CD4-positive, alpha-beta T cell treated with Interferon alpha-2 for 1 hour (primary cell): Measurements from ENCODE around the gene GSTA5.
"Not testable (repeated sequence)": the region's sequence is repeated elsewhere in the genome, so short reads cannot be mapped to it uniquely, and the experiment has no call there.

Experiments
- DNase-seq, 2 donors: peaks; one replicate each; pipeline ENCODE4 v3.0.0-alpha.2; 2020 to 2022

GSTA5 gene

DNA sequence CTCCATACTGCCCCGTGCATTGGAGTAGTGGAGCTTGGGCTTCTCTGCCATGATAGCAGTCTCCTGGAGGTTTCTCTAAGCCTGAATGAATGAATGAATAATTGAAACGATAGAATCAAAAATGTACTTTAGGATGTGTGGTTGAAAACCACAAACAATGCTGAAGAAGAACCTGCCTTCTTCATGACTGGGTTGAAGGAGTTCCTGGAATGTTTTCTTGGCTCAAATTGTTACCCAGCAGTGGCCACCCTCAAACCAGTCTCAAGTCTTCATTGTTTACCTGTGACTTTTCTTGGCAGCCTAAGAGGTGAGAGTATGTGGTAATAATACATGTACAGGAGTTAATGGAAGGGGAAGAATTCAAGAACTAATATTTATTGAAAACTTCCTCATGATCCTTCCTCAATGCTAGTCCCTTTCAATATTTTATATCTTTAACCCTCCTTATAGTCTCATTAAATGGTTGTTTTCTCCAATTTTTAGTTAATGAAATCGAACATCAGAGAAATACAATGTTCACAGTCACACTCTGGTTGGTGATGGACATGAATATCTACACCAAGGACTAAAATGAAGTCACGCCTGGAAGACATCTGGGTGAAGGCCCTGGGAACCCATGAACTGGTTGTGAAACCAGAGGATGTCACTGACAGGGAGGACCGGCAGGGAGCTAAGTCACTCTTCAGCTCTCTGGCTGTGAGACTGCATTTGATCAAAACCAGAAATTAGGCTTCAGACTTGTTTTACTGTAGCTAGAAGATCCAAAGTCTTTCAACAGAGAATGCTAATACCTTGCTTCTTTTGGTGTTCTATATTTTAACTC is at the start of gene GSTA5:
Gene GSTA5 (minus strand): TSS at position 51 of the 823 bp plus-strand sequence.
- no peak for DNase-seq

DNA sequence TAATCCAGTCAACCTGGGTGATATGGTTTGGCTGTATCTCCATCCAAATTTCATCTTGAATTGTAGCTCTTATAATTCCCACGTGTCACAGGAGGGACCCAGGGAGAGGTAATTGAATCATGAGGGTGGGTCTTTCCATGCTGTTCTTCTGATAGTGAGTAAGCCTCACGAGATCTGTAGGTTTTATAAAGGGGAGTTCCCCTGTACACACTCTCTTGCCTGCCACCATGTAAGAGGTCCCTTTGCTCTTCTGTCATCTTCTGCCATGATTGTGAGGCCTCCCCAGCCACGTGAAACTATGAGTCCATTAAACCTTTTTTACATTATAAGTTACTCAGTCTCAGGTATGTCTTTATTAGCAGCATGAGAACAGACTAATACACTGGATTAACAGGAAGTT is 49.4 kb upstream of the GSTA5 start:
- DNase-seq, result no peak

DNA sequence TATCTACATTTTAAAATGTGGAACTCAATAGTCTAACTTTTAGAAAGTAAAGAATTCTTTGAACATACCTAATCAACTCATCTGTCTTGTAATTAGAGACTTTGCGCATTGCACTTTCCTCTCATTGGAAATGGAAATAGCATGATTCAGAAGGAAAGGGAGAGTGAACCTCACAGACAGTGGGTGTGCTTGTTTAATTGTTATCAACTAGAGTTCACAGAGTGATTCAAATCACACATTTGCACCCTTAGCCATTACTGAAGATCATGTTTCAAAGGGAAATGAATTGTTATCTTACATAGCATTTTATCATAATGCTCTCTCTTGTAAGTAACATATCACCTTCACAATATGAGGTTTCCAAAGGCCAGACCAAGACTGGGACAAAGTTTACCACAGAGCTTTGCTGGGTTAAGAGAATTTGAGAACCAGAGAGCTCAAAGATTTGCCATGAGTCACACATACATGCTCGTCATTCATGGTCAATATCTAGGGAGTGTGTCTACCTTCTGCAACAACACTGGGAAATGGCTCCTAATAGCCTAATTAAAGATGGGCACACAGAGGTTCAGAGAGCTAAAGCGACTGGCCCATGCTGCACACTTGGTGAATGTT is 47.4 kb upstream of the GSTA5 start:
- no peak for DNase-seq

DNA sequence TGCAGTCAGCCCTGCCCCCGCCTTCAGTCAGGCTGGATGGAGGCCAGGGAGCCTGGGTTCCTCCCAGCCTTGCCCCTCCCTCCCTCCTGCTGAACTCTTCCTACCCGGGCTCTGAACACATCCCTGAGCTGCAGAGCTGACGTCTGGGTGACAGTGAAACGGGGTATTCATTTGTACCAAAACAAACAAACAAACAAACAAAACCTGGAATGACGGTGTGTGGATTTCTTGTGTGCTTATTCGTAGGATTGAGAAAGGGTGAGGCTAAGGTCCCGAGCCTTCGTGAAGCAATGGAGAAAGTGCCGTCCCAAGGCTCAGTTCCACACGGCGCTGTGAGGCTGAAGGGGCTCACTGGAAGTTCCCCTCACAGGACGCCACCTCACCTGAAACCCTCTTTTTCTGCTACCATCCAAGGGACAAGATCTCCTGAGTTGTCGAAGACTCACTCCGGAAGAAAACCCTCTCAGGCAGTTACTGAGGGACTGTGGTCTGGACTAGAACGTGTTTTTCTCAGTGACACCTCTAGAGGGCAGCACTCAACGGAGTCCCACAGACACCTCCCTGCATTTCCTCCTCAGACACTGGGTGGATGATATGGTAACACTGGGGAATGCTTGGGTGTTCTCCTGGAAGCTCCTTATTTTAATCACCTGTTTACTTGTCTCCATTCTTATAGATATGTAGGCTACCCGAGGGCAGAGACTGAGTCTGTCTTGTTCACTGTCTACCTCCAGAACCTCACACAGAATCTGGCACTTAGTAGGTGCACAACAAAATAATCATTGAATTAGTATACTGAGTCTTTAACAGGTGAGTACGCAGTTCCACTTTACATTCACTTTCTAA is 41.6 kb upstream of the GSTA5 start:
- DNase-seq, result peak; percentile 67 to 79

DNA sequence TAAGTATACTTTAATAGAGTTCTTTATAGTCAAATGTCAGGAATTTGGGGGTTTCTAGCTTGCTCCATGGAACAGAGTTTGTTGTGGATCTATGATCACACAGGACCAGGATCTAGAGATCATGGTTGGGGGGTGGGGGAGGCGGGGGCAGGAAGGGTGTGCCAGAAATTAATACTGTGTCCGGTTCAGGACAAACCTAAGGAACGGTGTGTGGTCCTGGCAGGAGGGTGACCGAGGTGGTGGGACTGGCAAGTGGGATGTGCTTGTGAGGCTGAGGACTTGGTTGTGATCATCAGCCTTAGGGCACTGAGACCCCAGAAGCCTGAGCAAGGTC is 41.0 kb upstream of the GSTA5 start:
- DNase-seq, result no peak

DNA sequence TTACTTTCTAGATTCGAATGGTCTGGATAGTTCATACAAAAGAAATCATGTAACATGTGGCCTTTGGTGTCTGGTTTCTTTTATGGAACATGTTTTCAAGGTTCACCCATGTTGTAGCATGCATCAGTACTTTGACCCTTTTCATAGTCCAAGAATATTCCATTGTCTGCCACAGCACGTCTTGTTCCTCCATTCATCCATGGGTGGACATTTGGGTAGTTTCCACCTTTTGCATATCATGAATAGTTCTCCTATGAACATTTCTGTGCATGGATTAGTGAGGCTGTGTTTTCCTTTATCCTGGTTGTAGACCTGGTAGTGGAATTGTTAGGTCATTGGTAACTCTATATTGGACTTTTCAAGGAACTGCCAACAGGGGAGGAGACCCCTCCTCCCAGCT is 37.2 kb upstream of the GSTA5 start:
- DNase-seq, result no peak

DNA sequence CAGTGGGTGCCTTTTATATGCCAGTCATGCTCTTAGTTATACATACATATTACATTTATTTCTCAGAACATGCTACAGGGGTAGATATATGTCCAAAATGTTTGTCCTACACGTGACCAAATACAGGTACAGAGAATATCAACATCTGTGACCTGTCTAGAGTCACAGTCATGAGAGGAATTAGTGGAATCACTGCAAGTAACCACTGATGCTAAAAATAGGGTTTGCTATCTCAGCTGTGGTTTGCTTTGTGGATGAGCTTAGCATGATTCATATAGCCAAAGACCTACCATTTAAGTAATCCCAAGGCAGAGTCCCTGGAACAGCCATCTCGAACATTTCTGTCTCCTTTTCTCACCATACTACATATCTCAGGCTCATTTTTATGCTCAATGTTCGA is 36.6 kb upstream of the GSTA5 start:
- no peak for DNase-seq

DNA sequence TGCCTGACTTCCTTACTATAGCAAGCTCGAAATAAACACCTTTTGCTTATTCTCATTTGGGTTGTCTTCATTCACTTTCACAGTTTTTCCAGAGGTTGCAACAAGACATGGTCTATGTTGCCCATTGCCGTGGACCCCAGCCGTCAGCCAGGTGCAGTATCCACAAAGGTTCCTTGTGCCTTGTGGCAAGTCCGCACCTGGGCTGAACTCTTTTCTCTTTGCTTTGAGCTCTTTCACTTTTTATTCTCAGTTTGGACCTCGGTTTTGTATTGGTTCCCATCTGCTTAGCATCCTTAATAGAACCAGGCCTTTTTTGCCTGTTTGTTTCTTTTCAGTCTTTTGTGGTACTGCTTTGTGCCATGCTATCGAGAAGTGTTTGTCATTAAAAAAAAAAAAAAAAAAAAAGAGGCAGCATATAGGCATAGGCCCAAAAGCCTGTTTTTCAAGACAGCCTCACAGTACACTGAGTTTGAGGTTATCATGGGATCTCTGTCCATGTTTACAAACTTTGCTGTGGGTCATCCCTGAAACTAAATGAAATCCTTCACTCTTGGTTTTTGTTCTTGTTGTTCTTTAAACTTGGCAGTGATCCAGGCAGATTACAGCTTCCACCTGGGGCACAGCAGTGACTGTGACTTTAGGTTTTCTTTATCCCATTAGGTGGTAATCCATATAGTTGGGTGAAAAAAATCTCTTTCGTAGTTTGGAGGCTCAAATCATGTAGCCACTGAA is 35.6 kb upstream of the GSTA5 start:
- DNase-seq, result no peak

DNA sequence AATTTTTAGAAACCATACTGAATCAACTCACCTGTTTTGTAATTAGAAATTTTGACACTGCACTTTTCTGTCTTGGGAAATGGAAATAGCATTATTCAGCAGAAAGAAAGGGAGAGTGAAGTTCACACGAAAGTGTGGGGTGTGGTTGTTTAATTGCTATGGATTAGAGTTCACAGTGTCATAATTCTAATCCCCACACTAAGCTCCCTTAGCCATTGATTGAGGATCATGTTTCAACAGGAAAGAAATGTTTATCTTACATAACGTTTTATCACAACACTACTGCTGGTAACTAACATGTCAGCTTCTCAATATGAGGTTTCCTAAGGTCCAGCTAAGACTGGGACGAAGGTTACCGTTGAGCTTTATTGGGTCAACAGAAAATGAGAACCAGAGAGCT is 31.4 kb upstream of the GSTA5 start:
- no peak for DNase-seq

DNA sequence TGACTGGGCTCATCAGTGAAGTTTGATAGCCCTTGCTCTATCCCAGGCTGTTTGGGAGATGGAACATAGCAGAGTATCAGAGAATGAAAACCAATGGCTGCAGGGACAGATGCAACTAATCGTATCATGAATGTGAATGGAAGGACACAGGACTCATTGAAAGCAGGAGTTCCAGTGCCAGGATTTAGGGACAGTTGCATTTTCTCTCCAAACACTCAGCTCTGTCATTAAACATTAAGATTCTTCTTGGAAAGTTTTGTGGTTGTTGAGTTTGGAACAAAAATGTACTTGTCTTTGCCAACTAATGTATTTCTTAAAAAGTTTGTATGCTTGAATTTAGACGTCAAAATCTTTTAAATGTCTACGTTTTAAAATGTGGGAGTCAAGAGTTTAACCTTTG is 31.0 kb upstream of the GSTA5 start:
- no peak for DNase-seq

DNA sequence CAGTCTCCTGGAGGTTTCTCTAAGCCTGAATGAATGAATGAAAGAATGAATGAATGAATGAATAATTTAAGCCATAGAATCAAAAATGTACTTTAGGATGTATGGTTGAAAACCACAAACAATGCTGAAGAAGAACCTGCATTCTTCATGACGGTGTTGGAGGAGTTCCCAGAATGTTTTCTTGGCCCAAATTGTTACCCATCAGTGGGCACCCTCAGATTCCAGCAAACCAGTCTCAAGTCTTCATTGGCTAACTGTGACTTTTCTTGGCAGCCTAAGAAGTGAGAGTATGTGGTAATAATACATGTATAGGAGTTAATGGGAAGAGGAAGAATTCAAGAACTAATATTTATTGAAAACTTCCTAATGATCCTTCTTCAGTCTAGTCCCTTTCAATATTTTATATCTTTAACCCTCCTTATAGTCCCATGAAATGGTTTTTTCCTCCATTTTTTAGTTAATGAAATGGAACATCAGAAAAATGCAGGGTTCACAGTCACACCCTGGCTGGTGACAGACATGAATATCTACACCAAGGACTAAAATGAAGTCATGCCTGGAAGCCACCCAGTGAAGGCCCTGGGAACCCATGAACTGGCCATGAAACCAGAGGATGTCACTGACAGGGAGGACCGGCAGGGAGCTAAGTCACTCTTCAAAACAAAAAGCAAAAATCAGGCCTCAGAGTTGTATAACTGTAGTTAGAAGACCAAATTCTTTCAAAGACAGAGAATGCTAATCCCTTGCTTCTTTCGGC is 29.9 kb upstream of the GSTA5 start:
- not testable (repeated sequence) for DNase-seq

DNA sequence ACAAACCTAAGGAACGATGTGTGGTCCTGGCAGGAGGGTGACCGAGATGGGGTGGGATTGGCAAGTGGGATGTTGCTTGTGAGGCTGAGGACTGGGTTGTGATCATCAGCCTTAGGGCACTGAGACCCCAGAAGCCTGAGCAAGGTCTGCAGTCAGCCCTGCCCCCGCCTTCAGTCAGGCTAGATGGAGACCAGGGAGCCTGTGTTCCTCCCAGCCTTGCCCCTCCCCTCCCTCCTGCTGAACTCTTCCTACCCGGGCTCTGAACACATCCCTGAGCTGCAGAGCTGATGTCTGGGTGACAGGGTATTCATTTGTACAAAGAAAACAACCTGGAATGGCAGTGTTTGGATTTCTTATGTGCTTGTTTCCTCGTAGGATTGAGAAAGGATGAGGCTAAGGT is 28.3 kb upstream of the GSTA5 start:
- DNase-seq, result not testable (repeated sequence)

DNA sequence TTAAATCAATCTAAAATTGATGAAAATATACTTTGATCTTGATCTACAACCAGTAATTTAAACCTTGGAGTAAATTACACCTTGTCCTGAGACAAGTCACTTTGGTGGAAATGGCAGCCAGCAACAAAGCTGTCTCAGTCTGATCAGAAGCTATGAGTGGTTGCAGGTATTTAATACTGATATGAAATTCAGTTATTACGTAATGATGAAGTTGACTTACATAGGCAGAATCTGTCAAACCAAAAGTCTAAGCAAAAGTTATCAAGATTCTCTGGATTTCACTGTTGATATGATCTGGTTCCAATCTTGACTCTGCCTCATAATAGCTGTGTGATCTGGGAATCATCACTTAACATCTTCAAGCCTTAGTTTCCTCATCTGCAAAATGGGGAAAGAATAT is 27.6 kb upstream of the GSTA5 start:
- DNase-seq, result no peak

DNA sequence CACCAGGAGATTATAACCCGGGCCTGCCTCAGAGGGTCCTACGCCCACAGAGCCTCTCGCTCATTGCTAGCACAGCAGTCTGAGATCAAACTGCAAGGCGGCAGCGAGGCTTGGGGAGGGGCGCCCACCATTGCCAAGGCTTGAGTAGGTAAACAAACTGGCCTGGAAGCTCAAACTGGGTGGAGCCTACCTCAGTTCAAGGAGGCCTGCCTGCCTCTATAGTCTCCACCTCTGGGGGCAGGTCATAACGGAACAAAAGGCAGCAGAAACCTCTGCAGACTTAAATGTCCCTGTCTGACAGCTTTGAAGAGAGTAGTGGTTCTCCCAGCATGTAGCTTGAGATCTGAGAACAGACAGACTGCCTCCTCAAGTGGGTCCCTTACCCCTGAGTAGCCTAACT is 20.5 kb upstream of the GSTA5 start:
- not testable (repeated sequence) for DNase-seq

DNA sequence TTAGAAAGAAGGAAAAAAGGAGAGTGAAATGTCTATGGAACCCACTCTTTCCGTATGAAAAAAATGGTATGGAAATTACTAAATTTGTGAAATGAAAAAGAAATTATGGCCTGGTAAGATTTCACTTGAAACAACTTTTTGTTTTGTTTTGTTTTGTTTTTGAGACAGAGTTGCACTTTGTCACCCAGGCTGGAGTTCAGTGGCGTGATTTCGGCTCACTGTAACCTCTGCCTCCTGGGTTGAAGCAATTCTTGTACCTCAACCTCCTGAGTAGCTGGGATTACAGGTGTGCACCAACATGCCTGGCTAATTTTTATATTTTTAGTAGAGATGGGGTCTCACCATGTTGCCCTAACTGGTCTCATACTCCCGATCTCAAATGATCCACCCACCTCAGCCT is 17.8 kb upstream of the GSTA5 start:
- DNase-seq, result no peak

DNA sequence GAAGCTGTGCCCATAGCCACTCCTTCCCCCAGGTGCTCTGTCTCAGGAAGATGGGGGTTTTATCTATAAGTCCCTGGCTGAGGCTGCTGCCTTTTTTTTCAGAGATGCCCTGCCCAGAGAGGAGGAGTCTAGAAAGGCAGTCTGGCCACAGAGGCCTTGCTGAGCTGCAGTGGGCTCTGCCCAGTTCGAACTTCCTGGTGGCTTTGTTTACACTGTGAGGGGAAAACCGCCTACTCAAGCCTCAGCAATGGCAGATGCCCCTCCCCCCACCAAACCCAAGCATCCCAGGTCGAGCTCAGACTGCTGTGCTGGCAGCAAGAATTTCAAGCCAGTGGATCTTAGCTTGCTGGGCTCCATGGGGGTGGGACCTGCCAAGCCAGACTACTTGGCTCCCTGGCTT is 15.5 kb upstream of the GSTA5 start:
- not testable (repeated sequence) for DNase-seq

DNA sequence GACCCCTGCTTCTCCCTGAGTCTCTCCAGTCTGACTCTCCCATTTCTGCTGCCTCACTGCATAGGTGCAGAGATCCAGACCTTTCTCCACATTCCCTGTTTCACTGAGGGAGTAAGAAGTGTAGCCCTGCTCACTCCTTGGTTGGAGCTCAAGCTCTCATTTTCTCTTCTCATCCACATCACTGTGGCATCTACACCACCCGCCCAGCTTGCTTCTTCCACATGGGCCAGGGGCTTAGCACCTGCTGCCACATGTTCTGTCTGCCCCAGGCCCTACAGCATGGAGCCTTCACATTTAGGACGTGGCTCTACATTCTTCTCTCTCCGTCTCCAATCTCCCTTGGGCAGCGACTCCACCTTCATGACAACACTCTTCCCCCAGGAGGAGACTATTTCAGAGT is 8.5 kb upstream of the GSTA5 start:
- DNase-seq, result no peak

DNA sequence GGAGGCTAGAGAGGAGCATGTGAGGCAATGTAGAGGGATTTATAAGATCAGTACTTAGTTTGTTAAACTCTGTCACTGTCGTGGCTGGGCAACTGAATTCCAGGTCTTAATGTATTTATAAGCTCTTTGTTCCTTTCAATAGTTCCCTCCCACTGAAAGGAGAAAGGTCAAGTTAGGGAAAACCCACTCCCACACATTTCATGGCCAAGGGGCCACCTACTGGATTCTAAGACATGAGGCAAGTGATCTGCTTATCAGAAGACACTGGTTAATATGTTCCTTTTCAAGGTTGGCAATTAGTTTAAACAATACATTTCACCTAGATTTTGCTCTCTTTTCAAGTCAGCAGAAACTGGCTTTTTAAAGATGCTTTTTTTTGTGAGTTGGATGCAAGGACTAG is 5.4 kb upstream of the GSTA5 start:
- no peak for DNase-seq

DNA sequence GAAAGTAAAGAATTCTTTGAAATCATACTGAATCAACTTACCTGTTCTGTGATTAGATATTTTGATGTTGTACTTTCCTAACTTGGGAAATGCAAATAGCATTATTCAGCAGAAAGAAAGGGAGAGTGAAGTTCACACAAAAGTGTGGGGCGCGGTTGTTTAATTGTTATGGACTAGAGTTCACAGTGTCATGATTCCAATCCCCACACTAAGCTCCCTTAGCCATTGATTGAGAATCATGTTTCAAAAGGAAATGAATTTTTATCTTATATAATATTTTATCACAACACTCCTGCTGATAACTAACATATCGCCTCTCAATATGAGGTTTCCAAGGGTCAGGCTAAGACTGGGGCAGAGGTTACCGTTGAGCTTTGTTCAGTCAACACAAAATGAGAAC is 3.0 kb upstream of the GSTA5 start:
- no peak for DNase-seq

DNA sequence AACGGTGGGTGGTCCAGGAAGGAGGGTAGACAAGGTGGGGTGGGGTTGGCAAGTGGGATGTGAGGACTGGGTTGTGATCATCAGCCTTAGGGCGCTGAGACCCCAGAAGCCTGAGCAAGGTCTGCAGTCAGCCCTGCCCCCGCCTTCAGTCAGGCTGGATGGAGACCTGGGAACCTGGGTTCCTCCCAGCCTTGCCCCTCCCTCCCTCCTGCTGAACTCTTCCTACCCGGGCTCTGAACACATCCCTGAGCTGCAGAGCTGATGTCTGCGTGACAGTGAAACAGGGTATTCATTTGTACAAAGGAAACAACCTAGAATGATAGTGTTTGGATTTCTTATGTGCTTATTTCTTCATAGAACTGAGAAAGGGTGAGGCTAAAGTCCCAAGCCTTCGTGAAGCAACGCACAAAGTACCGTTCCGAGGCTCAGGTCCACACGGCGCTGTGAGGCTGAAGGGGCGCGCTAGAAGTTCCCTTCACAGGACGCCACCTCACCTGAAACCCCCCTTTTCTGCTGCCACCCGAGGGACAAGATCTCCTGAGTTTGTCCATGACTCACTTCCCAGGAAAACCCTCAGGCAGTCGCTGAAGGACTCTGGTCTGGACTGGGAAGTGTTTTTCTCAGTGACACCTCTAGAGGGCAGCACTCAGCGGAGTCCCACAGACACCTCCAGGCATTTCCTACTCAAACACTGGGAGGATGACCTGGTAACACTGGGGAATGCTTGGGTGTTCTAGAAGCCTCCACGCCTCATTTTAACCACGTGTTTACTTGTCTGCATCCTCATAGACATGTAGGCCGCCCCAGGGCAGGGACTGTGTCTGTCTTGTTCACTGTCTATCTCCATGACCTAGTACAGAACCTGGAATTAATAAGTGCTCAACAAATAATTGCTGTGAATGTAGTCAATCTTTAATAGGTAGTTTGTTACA is 1.2 kb downstream of the GSTA5 start:
- peak; percentile 35 to 56 for DNase-seq

DNA sequence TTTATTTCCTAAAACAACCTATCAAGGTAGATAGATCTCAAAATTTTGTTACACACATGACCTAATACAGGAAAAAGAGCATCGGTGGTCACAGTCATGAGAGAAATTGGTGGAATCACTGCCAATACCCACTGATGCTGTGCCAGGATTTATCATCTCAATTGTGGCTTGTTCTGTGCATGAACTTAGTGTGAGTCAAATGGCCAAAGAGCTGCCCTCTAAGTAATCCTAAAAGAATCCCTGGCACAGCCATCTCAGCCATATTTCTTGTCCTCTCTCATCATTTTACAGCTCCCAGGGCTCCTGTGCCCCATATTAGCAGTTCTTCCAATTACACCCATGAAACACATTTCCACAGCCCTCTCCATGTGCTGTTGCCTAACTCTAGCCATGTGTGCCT is 6.1 kb downstream of the GSTA5 start:
- no peak for DNase-seq
